ENCODE data around the gene GTSE1. TPM values are rescaled to one million over a fixed set of nuclear protein-coding genes. Genes with fewer than 3 reads are reported as not detected.

The GTSE1 gene
- total and polyA plus RNA-seq, 2 donors (not counting 1 experiment from before 2014, with no cell fraction given), result 2.0 to 3.6 TPM

DNA sequence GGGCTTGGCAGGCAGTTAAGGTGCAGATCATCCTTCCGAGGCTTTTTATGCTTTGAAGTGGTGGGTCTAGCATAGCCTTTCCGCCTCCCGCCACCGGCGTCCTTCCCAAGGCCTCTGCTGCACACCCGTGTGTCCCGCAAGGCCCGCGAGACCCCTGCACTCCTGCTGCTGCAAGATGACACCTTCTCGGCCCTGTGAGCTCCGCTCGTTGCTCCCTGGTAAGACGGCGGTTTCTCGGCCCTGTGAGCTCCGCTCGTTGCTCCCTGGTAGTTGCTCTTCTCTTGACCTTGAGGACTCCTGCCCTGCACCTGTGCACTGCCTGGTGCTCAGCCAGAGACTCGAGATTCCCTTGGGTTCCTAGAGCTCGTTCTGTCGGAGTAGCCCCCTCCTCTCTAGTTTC is 21.0 kb downstream of the GTSE1 start:
- Histone ChIP-seq H3K4me1 (ENCODE audit: control insufficient read depth, extremely low read depth, insufficient read depth, low read length) (no peaks in the 10 kb centered on the region), H3K36me3 (ENCODE audit: control insufficient read depth, insufficient read depth, low read length) (peaks cover 15% of the 10 kb centered on the region), H3K79me2 (ENCODE audit: control insufficient read depth, insufficient read depth, low read length) (peaks cover 10% of the 10 kb centered on the region), H3K4me3 (replicated peaks in 1 of 4; ENCODE audit: control extremely low read depth in 1 of 4, insufficient read depth in 1 of 4, low read depth in 3 of 4, low read length in 4 of 4) (no peak overlapping the region), H2AFZ (ENCODE audit: low read length) (no peak overlapping the region), H3K4me2 (ENCODE audit: extremely low read depth, insufficient read depth, low read length) (no peak overlapping the region), H3K27me3 (ENCODE audit: control insufficient read depth, insufficient read depth, low read length) (no peaks in the 10 kb centered on the region), H4K20me1 (ENCODE audit: control insufficient read depth, extremely low read depth, insufficient read depth, low read length) (no peaks in the 10 kb centered on the region), H3K9ac (ENCODE audit: insufficient read depth, low read length) (no peak overlapping the region), H3K9me3 (ENCODE audit: control insufficient read depth, insufficient read depth, low read depth, low read length) (no peaks in the 10 kb centered on the region), H3K27ac (ENCODE audit: insufficient read depth, low read length) (no peak overlapping the region)
- TF ChIP-seq EZH2 (IDR thresholded peaks at IDR 0.05; ENCODE audit: low read length, missing control alignments), result no peak
- TF ChIP-seq, protein P1, sequence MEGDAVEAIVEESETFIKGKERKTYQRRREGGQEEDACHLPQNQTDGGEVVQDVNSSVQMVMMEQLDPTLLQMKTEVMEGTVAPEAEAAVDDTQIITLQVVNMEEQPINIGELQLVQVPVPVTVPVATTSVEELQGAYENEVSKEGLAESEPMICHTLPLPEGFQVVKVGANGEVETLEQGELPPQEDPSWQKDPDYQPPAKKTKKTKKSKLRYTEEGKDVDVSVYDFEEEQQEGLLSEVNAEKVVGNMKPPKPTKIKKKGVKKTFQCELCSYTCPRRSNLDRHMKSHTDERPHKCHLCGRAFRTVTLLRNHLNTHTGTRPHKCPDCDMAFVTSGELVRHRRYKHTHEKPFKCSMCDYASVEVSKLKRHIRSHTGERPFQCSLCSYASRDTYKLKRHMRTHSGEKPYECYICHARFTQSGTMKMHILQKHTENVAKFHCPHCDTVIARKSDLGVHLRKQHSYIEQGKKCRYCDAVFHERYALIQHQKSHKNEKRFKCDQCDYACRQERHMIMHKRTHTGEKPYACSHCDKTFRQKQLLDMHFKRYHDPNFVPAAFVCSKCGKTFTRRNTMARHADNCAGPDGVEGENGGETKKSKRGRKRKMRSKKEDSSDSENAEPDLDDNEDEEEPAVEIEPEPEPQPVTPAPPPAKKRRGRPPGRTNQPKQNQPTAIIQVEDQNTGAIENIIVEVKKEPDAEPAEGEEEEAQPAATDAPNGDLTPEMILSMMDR (conservative IDR thresholded peaks at IDR 0.05 in 1 of 2, IDR thresholded peaks at IDR 0.05 in 1 of 2; ENCODE audit: low read depth in 1 of 2, low read length in 2 of 2), result no peak
- no peak for DNase-seq (ENCODE audit: low read depth in 2 of 2)

- no peaks in the 10 kb centered on the region for H3K27me3 ChIP-seq (ENCODE audit: control insufficient read depth, insufficient read depth, low read length)
These were observed 21.9 kb downstream of the GTSE1 start for GRCh38 chr22:46318576-46318975.

GRCh38 chr22:46319319-46319718 is 22.6 kb downstream of the GTSE1 start:
- no peak overlapping the region for H3K4me2 ChIP-seq (ENCODE audit: extremely low read depth, insufficient read depth, low read length)
- H4K20me1 ChIP-seq (ENCODE audit: control insufficient read depth, extremely low read depth, insufficient read depth, low read length), result no peaks in the 10 kb centered on the region
- H3K79me2 ChIP-seq (ENCODE audit: control insufficient read depth, insufficient read depth, low read length), result peaks cover 8% of the 10 kb centered on the region
- no peaks in the 10 kb centered on the region for H3K4me1 ChIP-seq (ENCODE audit: control insufficient read depth, extremely low read depth, insufficient read depth, low read length)
- H3K4me3 ChIP-seq (replicated peaks in 1 of 4; ENCODE audit: control extremely low read depth in 1 of 4, insufficient read depth in 1 of 4, low read depth in 3 of 4, low read length in 4 of 4), result no peak overlapping the region
- no peak overlapping the region for H2AFZ ChIP-seq (ENCODE audit: low read length)
- H3K9me3 ChIP-seq (ENCODE audit: control insufficient read depth, insufficient read depth, low read depth, low read length), result no peaks in the 10 kb centered on the region
- H3K27me3 ChIP-seq (ENCODE audit: control insufficient read depth, insufficient read depth, low read length), result no peaks in the 10 kb centered on the region
- no peak overlapping the region for H3K9ac ChIP-seq (ENCODE audit: insufficient read depth, low read length)
- no peak for TF ChIP-seq EZH2 (IDR thresholded peaks at IDR 0.05; ENCODE audit: low read length, missing control alignments)
- TF ChIP-seq, protein P1 (conservative IDR thresholded peaks at IDR 0.05 in 1 of 2, IDR thresholded peaks at IDR 0.05 in 1 of 2; ENCODE audit: low read depth in 1 of 2, low read length in 2 of 2), result no peak
- H3K36me3 ChIP-seq (ENCODE audit: control insufficient read depth, insufficient read depth, low read length), result peaks cover 18% of the 10 kb centered on the region
- H3K27ac ChIP-seq (ENCODE audit: insufficient read depth, low read length), result no peak overlapping the region
- DNase-seq (ENCODE audit: low read depth in 2 of 2), result no peak

More at GRCh38 chr22:46318576-46318975, 21.9 kb downstream of the GTSE1 start:
- H3K27ac ChIP-seq (ENCODE audit: insufficient read depth, low read length), result no peak overlapping the region
- no peak overlapping the region for H3K4me3 ChIP-seq (replicated peaks in 1 of 4; ENCODE audit: control extremely low read depth in 1 of 4, insufficient read depth in 1 of 4, low read depth in 3 of 4, low read length in 4 of 4)
- TF ChIP-seq EZH2 (IDR thresholded peaks at IDR 0.05; ENCODE audit: low read length, missing control alignments), result no peak
- TF ChIP-seq, protein P1 (conservative IDR thresholded peaks at IDR 0.05 in 1 of 2, IDR thresholded peaks at IDR 0.05 in 1 of 2; ENCODE audit: low read depth in 1 of 2, low read length in 2 of 2), result no peak
- no peak overlapping the region for H3K4me2 ChIP-seq (ENCODE audit: extremely low read depth, insufficient read depth, low read length)
- DNase-seq (ENCODE audit: low read depth in 2 of 2), result no peak
- H3K9me3 ChIP-seq (ENCODE audit: control insufficient read depth, insufficient read depth, low read depth, low read length), result no peaks in the 10 kb centered on the region
- no peaks in the 10 kb centered on the region for H4K20me1 ChIP-seq (ENCODE audit: control insufficient read depth, extremely low read depth, insufficient read depth, low read length)
- H3K4me1 ChIP-seq (ENCODE audit: control insufficient read depth, extremely low read depth, insufficient read depth, low read length), result no peaks in the 10 kb centered on the region
- no peak overlapping the region for H2AFZ ChIP-seq (ENCODE audit: low read length)
- H3K79me2 ChIP-seq (ENCODE audit: control insufficient read depth, insufficient read depth, low read length), result peaks cover 10% of the 10 kb centered on the region
- H3K36me3 ChIP-seq (ENCODE audit: control insufficient read depth, insufficient read depth, low read length), result peaks cover 17% of the 10 kb centered on the region
- H3K9ac ChIP-seq (ENCODE audit: insufficient read depth, low read length), result no peak overlapping the region

Measured in fibroblast of lung (primary cell).